IMR-90 (cell line): ENCODE results near the gene ERG. TPM values are rescaled to one million over a fixed set of nuclear protein-coding genes. Genes with fewer than 3 reads are reported as not detected.

ENCODE experiments used
- ATAC-seq: fragments of 200-7000 bp; cut with Tn5 transposase; 2 replicates; pipeline ENCODE4 v1.9.1; 2020; ENCODE audit warnings: low read depth, mild to moderate bottlenecking, moderate library complexity
- BruUV-seq: library from RNA; stranded (reverse); fragments of 400-500 nt; replicated peaks from 2 replicates; lab custom pipeline; 2021; lab: Mats Ljungman, UMichigan
- CTCF ChIA-PET: fragments of 300-600 bp; formaldehyde crosslinking; extraction: SDS; loops from one replicate; lab custom pipeline; 2021; ENCODE audit warnings: antibody characterized with exemption; lab: Yijun Ruan, JAX
- POLR2A ChIA-PET: fragments of 300-600 bp; sonication (Branson Sonifier 250); formaldehyde crosslinking; loops from one replicate; lab custom pipeline; 2022; ENCODE audit warnings: antibody characterized with exemption; ENCODE audit not compliant: unreplicated experiment; lab: Charles Lee
- DNase-seq: peaks from one replicate; pipeline ENCODE4 v3.0.0; 2013
- H2AFZ ChIP-seq: replicated peaks from 2 replicates; pipeline ENCODE3; 2013; ENCODE audit warnings: low read length, mild to moderate bottlenecking; ENCODE audit not compliant: poor library complexity
- H2AK5ac ChIP-seq: 2 replicates; pipeline ENCODE4 v1.6.1; 2013; ENCODE audit warnings: low read depth, low read length, inconsistent platforms
- H2AK9ac ChIP-seq: replicated peaks from 2 replicates; pipeline ENCODE3; 2013; ENCODE audit warnings: mild to moderate bottlenecking, low read depth, low read length, moderate library complexity; ENCODE audit not compliant: poor library complexity
- H2BK120ac ChIP-seq: 2 replicates; pipeline ENCODE4 v1.6.1; 2013; ENCODE audit warnings: low read depth, low read length, inconsistent platforms
- H2BK15ac ChIP-seq: 3 replicates; pipeline ENCODE4 v1.6.1; 2013; ENCODE audit warnings: low read depth, low read length, inconsistent platforms
- H2BK20ac ChIP-seq: 2 replicates; pipeline ENCODE4 v1.6.1; 2013; ENCODE audit warnings: low read depth, mild to moderate bottlenecking, inconsistent platforms, low read length, moderate library complexity
- H2BK5ac ChIP-seq: 2 replicates; pipeline ENCODE4 v1.6.1; 2013; ENCODE audit warnings: mild to moderate bottlenecking, low read depth, low read length, inconsistent platforms; ENCODE audit not compliant: poor library complexity, severe bottlenecking
- H3K14ac ChIP-seq: replicated peaks from 2 replicates; pipeline ENCODE4 v1.6.1; 2013; ENCODE audit warnings: low read depth, low read length, inconsistent platforms
- H3K18ac ChIP-seq: 2 replicates; pipeline ENCODE4 v1.6.1; 2013; ENCODE audit warnings: low read depth, low read length, control low read depth
- H3K23ac ChIP-seq: 2 replicates; pipeline ENCODE4 v1.6.1; 2013; ENCODE audit warnings: low read depth, low read length, inconsistent platforms
- H3K27ac ChIP-seq: 2 replicates; pipeline ENCODE4 v1.5.1; 2013; ENCODE audit warnings: mild to moderate bottlenecking, control low read depth, low read length; ENCODE audit not compliant: insufficient read depth
- H3K27me3 ChIP-seq: 2 replicates; pipeline ENCODE4 v1.6.1; 2013; ENCODE audit warnings: low read length; ENCODE audit not compliant: control insufficient read depth, insufficient read depth
- H3K36me3 ChIP-seq: 2 replicates; pipeline ENCODE4 v1.6.1; 2013; ENCODE audit warnings: low read length, mixed read lengths; ENCODE audit not compliant: control insufficient read depth, insufficient read depth
- H3K4ac ChIP-seq: 2 replicates; pipeline ENCODE4 v1.6.1; 2013; ENCODE audit warnings: low read depth, low read length, inconsistent platforms
- H3K4me1 ChIP-seq: 2 replicates; pipeline ENCODE4 v1.6.1; 2013; ENCODE audit warnings: low read length, mixed read lengths; ENCODE audit not compliant: control insufficient read depth, insufficient read depth
- H3K4me2 ChIP-seq: 2 replicates; pipeline ENCODE4 v1.6.1; 2013; ENCODE audit warnings: low read depth, mild to moderate bottlenecking, control low read depth, low read length, moderate library complexity
- H3K4me3 ChIP-seq: 2 replicates; pipeline ENCODE4 v1.5.1; 2013; ENCODE audit warnings: low read depth, mild to moderate bottlenecking, control low read depth, low read length, moderate library complexity; ENCODE audit not compliant: insufficient read depth
- H3K56ac ChIP-seq: 2 replicates; pipeline ENCODE4 v1.6.1; 2013; ENCODE audit warnings: low read length, inconsistent platforms; ENCODE audit not compliant: insufficient read depth; ENCODE audit errors: extremely low read depth
- H3K79me1 ChIP-seq, 2 experiments: 2 replicates each; pipeline ENCODE4 v1.6.1; 2013; ENCODE audit warnings: low read length in 2 of 2, inconsistent platforms in 1 of 2, low read depth in 1 of 2
- H3K9ac ChIP-seq: 2 replicates; pipeline ENCODE4 v1.6.1; 2013; ENCODE audit warnings: low read depth, low read length, control low read depth
- H3K9me1 ChIP-seq: 2 replicates; pipeline ENCODE4 v1.6.1; 2013; ENCODE audit warnings: low read length, inconsistent platforms; ENCODE audit not compliant: insufficient read depth
- H3K9me3 ChIP-seq: 2 replicates; pipeline ENCODE4 v1.6.1; 2013; ENCODE audit warnings: low read length; ENCODE audit not compliant: control insufficient read depth, insufficient read depth
- H4K20me1 ChIP-seq: 2 replicates; pipeline ENCODE4 v1.6.1; 2013; ENCODE audit warnings: low read length, inconsistent platforms; ENCODE audit not compliant: insufficient read depth
- H4K5ac ChIP-seq: 2 replicates; pipeline ENCODE4 v1.6.1; 2013; ENCODE audit warnings: mild to moderate bottlenecking, low read depth, low read length, control low read depth
- H4K8ac ChIP-seq, 2 experiments: 2 replicates each; pipeline ENCODE4 v1.6.1; 2013; ENCODE audit warnings: low read depth in 2 of 2, low read length in 2 of 2, control low read depth in 1 of 2, inconsistent platforms in 1 of 2
- H4K91ac ChIP-seq: 2 replicates; pipeline ENCODE4 v1.6.1; 2013; ENCODE audit warnings: low read depth, low read length, inconsistent platforms; ENCODE audit not compliant: insufficient read depth
- FOS ChIP-seq: fragments of 150-350 bp; IDR thresholded peaks from 2 replicates; pipeline ENCODE4 v1.6.1; 2016; ENCODE audit warnings: low read depth, low read length
- MAFK ChIP-seq: IDR thresholded peaks from 2 replicates; pipeline ENCODE4 v1.6.1; 2012; ENCODE audit warnings: low read depth, low read length, improper control_type of control experiment
- MAZ ChIP-seq: IDR thresholded peaks from 2 replicates; pipeline ENCODE4 v1.6.1; 2012; ENCODE audit warnings: low read depth, mild to moderate bottlenecking, low read length, improper control_type of control experiment, moderate library complexity, borderline replicate concordance
- MXI1 ChIP-seq: IDR thresholded peaks from 2 replicates; pipeline ENCODE4 v1.6.1; 2012; ENCODE audit warnings: low read depth, mild to moderate bottlenecking, low read length, moderate library complexity, borderline replicate concordance
- NFE2L2 ChIP-seq: fragments of 150-350 bp; IDR thresholded peaks from 2 replicates; pipeline ENCODE4 v1.6.1; 2016; ENCODE audit warnings: low read depth, mild to moderate bottlenecking, low read length
- POLR2A ChIP-seq: IDR thresholded peaks from 2 replicates; pipeline ENCODE4 v1.6.1; 2012; ENCODE audit warnings: mild to moderate bottlenecking, low read depth, low read length
- RAD21 ChIP-seq: IDR thresholded peaks from 2 replicates; pipeline ENCODE4 v1.6.1; 2012; ENCODE audit warnings: low read length, improper control_type of control experiment
- RCOR1 ChIP-seq: IDR thresholded peaks from 2 replicates; pipeline ENCODE4 v1.6.1; 2012; ENCODE audit warnings: mild to moderate bottlenecking, low read length, improper control_type of control experiment; ENCODE audit not compliant: insufficient replicate concordance
- SMC3 ChIP-seq: fragments of 150-350 bp; IDR thresholded peaks from 2 replicates; pipeline ENCODE4 v1.6.1; 2016; ENCODE audit warnings: low read depth, mild to moderate bottlenecking, antibody characterized with exemption, low read length, moderate library complexity
- WGBS, 2 experiments: methylation state at CpG; one replicate each; pipeline versions ENCODE4 v1.1.5 to v1.1.7; 2013; ENCODE audit warnings: missing lambda C conversion rate in 2 of 2; ENCODE audit not compliant: insufficient read length in 1 of 2; ENCODE audit errors: extremely low coverage in 2 of 2; 5-methylcytosine and 5-hydroxymethylcytosine counted together
- dilution Hi-C: fragments of 300-500 bp; cut with HindIII; formaldehyde crosslinking; loops from one replicate; pipeline ENCODE4 v1.14.3; 2018; ENCODE audit warnings: low sequenced_read_pairs; ENCODE audit not compliant: unreplicated experiment
- in situ Hi-C: fragments of 300-500 bp; cut with MboI; formaldehyde crosslinking; loops from 3 replicates; pipeline ENCODE4 v1.14.3; 2019; ENCODE audit warnings: low sequenced_read_pairs, inconsistent platforms, mixed read lengths
- intact Hi-C: fragments of 100-400 bp; cut with micrococcal nuclease; formaldehyde crosslinking; loops from 2 replicates; pipeline ENCODE4 v1.10.0; 2022
- polyA plus RNA-seq, 3 experiments: library from polyadenylated mRNA; depleted of rRNA; stranded (reverse); fragments of >200 nt; gene quantifications; 2 replicates each; pipeline ENCODE4 v1.2.3, GENCODE V29; 2012; ENCODE audit warnings: low replicate concordance in 1 of 3
- total RNA-seq: library from RNA; depleted of rRNA; stranded (reverse); fragments of >200 nt; gene quantifications from 2 replicates; pipeline ENCODE4 v1.2.3, GENCODE V29; 2012
- TF ChIP-seq, protein P1 (sequence below): fragments of 150-350 bp; IDR thresholded peaks from 2 replicates; pipeline ENCODE4 v1.6.1; 2016; ENCODE audit warnings: low read depth, mild to moderate bottlenecking, low read length, moderate library complexity, borderline replicate concordance

The ERG gene
- total and polyA plus RNA-seq, 2 of the 4 experiments (the other 2 are of a cell fraction), result not detected

DNA sequence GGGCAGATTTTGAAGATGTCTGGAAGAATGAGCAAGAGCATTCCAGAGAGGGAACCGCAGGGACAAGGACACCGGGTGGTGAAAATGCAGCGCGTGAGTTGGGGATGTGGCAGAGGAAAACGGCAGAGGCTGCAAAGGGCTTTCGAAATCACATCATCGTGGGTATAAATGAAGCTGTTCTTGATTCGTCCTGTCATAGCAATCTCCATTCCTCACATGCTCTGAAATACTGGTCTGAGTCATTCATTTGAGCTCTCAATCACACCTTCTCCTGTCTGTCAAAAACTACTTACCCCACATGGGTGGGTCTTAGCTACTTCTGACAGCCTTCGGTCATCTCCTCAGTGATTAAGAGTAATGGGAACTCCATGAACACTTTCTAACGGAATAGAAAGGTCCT is 81.5 kb downstream of the ERG start:
- Histone ChIP-seq H2AK5ac (no peak overlapping the region), H2BK5ac (no peak overlapping the region), H3K14ac (no peak overlapping the region), H2BK15ac (no peak overlapping the region), H3K4me3 (no peak overlapping the region), H3K4me2 (no peak overlapping the region), H3K9me1 (no peaks in the 10 kb centered on the region), H3K18ac (no peak overlapping the region), H3K9ac (no peak overlapping the region), H3K27me3 (peaks cover 10% of the 10 kb centered on the region), H3K79me1 (no peaks in the 10 kb centered on the region), H3K56ac (no peak overlapping the region), H4K5ac (no peak overlapping the region), H3K9me3 (no peaks in the 10 kb centered on the region), H4K20me1 (no peaks in the 10 kb centered on the region), H2BK20ac (no peak overlapping the region), H3K36me3 (no peaks in the 10 kb centered on the region), H4K91ac (no peak overlapping the region), H3K23ac (no peak overlapping the region), H2AK9ac (no peak overlapping the region), H3K27ac (no peak overlapping the region), H3K4me1 (no peaks in the 10 kb centered on the region), H4K8ac (no peak overlapping the region), H2AFZ (no peak overlapping the region), H2BK120ac (no peak overlapping the region), H3K4ac (no peak overlapping the region)
- ATAC-seq (no peak), DNase-seq (no peak)
- in situ Hi-C loops, result no loop called here
- CTCF ChIA-PET, result interaction anchor here (0.9 kb wide), 1 partner anchor 65 kb away, joined by 3 read pairs; no protein-coding TSS in a partner anchor
- TF ChIP-seq MXI1, result no peak
- TF ChIP-seq MAZ, result no peak
- no peak for TF ChIP-seq NFE2L2
- TF ChIP-seq, protein P1, sequence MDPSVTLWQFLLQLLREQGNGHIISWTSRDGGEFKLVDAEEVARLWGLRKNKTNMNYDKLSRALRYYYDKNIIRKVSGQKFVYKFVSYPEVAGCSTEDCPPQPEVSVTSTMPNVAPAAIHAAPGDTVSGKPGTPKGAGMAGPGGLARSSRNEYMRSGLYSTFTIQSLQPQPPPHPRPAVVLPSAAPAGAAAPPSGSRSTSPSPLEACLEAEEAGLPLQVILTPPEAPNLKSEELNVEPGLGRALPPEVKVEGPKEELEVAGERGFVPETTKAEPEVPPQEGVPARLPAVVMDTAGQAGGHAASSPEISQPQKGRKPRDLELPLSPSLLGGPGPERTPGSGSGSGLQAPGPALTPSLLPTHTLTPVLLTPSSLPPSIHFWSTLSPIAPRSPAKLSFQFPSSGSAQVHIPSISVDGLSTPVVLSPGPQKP, result no peak
- no peak for TF ChIP-seq MAFK
- no peak for TF ChIP-seq SMC3
- no peak for TF ChIP-seq POLR2A
- TF ChIP-seq RAD21, result no peak
- TF ChIP-seq RCOR1, result no peak
- TF ChIP-seq FOS, result no peak
- no TSS peak for BruUV-seq
- intact Hi-C loops, result loop anchor here (10.0 kb wide), 1 partner anchor 1138 kb away; no protein-coding TSS in a partner anchor
- dilution Hi-C loops, result no loop called here
- WGBS, 2 experiments, result no CpG with 5 or more reads among the region's 10 CpGs
- POLR2A ChIA-PET, result no interaction called here
